ENCODE results near the gene ZER1.

- TF ChIP-seq CTCF (IDR thresholded peaks at IDR 0.05) (no peak), EP300 (IDR thresholded peaks at IDR 0.05) (no peak)
Measured at GRCh38 chr9:128729302-128729701, 42.4 kb downstream of the ZER1 start.
